ENCODE results near the gene GPC3. TPM values are rescaled to one million over a fixed set of nuclear protein-coding genes. Genes with fewer than 3 reads are reported as not detected.

The GPC3 gene
- total and polyA plus RNA-seq, 2 of the 4 experiments (the other 2 are of a cell fraction): not detected

DNA sequence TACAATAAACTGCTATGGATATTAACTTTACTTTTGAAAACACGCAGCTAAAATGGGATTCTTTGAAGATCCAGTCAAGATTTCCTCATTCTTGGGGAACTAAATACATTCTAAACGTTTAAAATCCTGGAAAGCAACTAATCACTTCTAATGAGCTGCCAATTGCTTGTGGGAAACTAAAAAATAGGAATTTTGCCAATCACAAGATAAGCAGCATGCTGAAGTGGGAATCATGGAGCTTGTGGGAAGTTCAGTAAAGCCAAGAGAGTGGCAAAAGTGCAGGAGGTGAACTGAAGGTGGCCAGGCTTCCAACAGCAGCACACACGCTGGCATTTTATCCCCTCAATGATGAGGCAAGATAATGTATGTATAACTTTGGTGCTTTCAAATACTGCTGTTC is 133.0 kb downstream of the GPC3 start:
- Histone ChIP-seq H3K23ac (ENCODE audit: low read depth, low read length) (no peak overlapping the region), H3K9ac (ENCODE audit: low read depth, low read length) (no peak overlapping the region), H4K20me1 (ENCODE audit: insufficient read depth, low read length) (no peaks in the 10 kb centered on the region), H3K27me3 (ENCODE audit: control insufficient read depth, insufficient read depth, low read length) (no peaks in the 10 kb centered on the region; the same call in 1 of the 2 replicates), H2BK15ac (ENCODE audit: low read depth, low read length) (no peak overlapping the region), H3K4me3 (ENCODE audit: insufficient read depth, low read depth, low read length) (no peak overlapping the region), H3K4ac (ENCODE audit: low read depth, low read length) (no peak overlapping the region), H2AFZ (replicated peaks; ENCODE audit: low read length, poor library complexity) (no peak overlapping the region), H2BK120ac (ENCODE audit: low read depth, low read length) (no peak overlapping the region), H2AK5ac (ENCODE audit: low read depth, low read length) (no peak overlapping the region), H3K14ac (replicated peaks; ENCODE audit: low read depth, low read length) (no peak overlapping the region), H3K4me1 (ENCODE audit: control insufficient read depth, insufficient read depth, low read length) (no peaks in the 10 kb centered on the region), H3K56ac (ENCODE audit: extremely low read depth, insufficient read depth, low read length) (no peak overlapping the region), H4K5ac (ENCODE audit: low read depth, low read length) (no peak overlapping the region), H2BK5ac (ENCODE audit: low read depth, low read length, poor library complexity, severe bottlenecking) (no peak overlapping the region), H2AK9ac (replicated peaks; ENCODE audit: low read depth, low read length, poor library complexity) (no peak overlapping the region), H3K27ac (ENCODE audit: insufficient read depth, low read length) (no peak overlapping the region), H2BK20ac (ENCODE audit: low read depth, low read length) (no peak overlapping the region), H3K36me3 (ENCODE audit: control insufficient read depth, insufficient read depth, low read length) (no peaks in the 10 kb centered on the region), H4K8ac (ENCODE audit: low read depth in 2 of 2, low read length in 2 of 2) (no peak overlapping the region), H3K9me3 (ENCODE audit: control insufficient read depth, insufficient read depth, low read length) (no peaks in the 10 kb centered on the region), H3K79me1 (ENCODE audit: low read depth in 1 of 2, low read length in 2 of 2) (no peaks in the 10 kb centered on the region), H3K18ac (ENCODE audit: low read depth, low read length) (no peak overlapping the region), H4K91ac (ENCODE audit: insufficient read depth, low read depth, low read length) (no peak overlapping the region), H3K4me2 (ENCODE audit: low read depth, low read length) (no peak overlapping the region), H3K9me1 (ENCODE audit: insufficient read depth, low read length) (no peaks in the 10 kb centered on the region)
- ChIA-PET CTCF (no interaction called here), POLR2A (ENCODE audit: unreplicated experiment) (no interaction called here)
- dilution Hi-C loops (cut with HindIII; ENCODE audit: low sequenced_read_pairs, unreplicated experiment): no loop called here
- DNase-seq: no peak
- no TSS peak for BruUV-seq (replicated peaks)
- TF ChIP-seq BHLHE40 (IDR thresholded peaks at IDR 0.05; ENCODE audit: low read depth, low read length) (no peak), RCOR1 (IDR thresholded peaks at IDR 0.05; ENCODE audit: insufficient replicate concordance, low read length) (no peak), CHD1 (IDR thresholded peaks at IDR 0.05; ENCODE audit: low read depth, low read length) (no peak), FOS (IDR thresholded peaks at IDR 0.05; ENCODE audit: low read depth, low read length) (no peak)
- TF ChIP-seq, protein P1, sequence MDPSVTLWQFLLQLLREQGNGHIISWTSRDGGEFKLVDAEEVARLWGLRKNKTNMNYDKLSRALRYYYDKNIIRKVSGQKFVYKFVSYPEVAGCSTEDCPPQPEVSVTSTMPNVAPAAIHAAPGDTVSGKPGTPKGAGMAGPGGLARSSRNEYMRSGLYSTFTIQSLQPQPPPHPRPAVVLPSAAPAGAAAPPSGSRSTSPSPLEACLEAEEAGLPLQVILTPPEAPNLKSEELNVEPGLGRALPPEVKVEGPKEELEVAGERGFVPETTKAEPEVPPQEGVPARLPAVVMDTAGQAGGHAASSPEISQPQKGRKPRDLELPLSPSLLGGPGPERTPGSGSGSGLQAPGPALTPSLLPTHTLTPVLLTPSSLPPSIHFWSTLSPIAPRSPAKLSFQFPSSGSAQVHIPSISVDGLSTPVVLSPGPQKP (IDR thresholded peaks at IDR 0.05; ENCODE audit: borderline replicate concordance, low read depth, low read length): no peak
- no peak for ATAC-seq (ENCODE audit: low read depth)
- WGBS, 2 experiments (ENCODE audit: extremely low coverage in 2 of 2, insufficient read length in 1 of 2): no CpG with 5 or more reads among the region's 3 CpGs
- in situ Hi-C loops (cut with MboI; ENCODE audit: low sequenced_read_pairs): no loop called here
- intact Hi-C loops (cut with micrococcal nuclease): no loop called here

Data from IMR-90 (cell line).